Astrocyte (in vitro differentiated cells and primary cell): Measurements from ENCODE around the gene PTCH1.

ENCODE experiments used
- CTCF ChIP-seq: IDR thresholded peaks from 2 replicates; pipeline ENCODE4 v1.5.1; 2011; ENCODE audit warnings: low read depth, mild to moderate bottlenecking, inconsistent platforms, low read length, moderate library complexity; ENCODE audit not compliant: insufficient read depth
- EZH2 ChIP-seq: IDR thresholded peaks from 2 replicates; pipeline ENCODE4 v1.6.1; 2012; ENCODE audit warnings: mild to moderate bottlenecking, low read length, inconsistent platforms; ENCODE audit not compliant: insufficient read depth

- TF ChIP-seq CTCF (no peak), EZH2 (no peak)
Observed at GRCh38 chr9:95507464-95508241, 9.1 kb downstream of the PTCH1 start.
